ENCODE results near the gene ITGB2. TPM values are rescaled to one million over a fixed set of nuclear protein-coding genes. Genes with fewer than 3 reads are reported as not detected.

ITGB2 gene
- total RNA-seq, 2 donors from 2014 or later: 448 to 1,246 TPM

DNA sequence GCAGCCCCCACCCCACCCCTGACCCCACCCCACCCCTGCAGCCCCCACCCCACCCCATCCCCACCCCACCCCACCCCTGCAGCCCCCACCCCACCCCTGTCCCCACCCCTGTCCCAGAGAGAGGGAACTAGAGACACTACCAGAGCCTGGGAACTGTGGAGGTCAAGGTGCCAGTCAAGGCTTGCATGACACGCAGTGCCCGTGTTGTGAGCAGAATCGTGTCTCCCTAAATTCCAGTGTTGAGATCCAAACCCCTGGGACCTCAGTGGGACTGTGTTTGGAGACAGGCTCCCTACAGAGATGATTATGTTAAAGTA is 84.4 kb downstream of the ITGB2 start:
- no peaks in the 10 kb centered on the region for H3K4me1 Mint-ChIP-seq (ENCODE audit: low read depth in 2 of 2)
- H3K36me3 Mint-ChIP-seq: no peaks in the 10 kb centered on the region
- H3K27me3 Mint-ChIP-seq: no peaks in the 10 kb centered on the region
- no peak overlapping the region for H3K27ac Mint-ChIP-seq
- H3K9me3 Mint-ChIP-seq: no peaks in the 10 kb centered on the region
- H3K4me3 Mint-ChIP-seq: no peak overlapping the region
- ATAC-seq (no peak), DNase-seq (ENCODE audit: low spot score) (no peak)

Other genes starting within 250 kb of the ITGB2 start
- gene KRTAP12-1, start 238.7 kb downstream of the ITGB2 start, total RNA-seq: not detected
- gene KRTAP10-12, start 223.7 kb downstream of the ITGB2 start, total RNA-seq: not detected
- gene TSPEAR, start 209.3 kb downstream of the ITGB2 start, total RNA-seq: not detected
- 100 to 1,000 TPM in 1 of 2 donors, 10 to 100 TPM in 1; 89.7 to 164 TPM for gene UBE2G2, start 119.1 kb downstream of the ITGB2 start, total RNA-seq
- gene SUMO3, start 102.8 kb downstream of the ITGB2 start, total RNA-seq: 10 to 100 TPM; 50.1 to 53.9 TPM
- gene PTTG1IP, start 47.2 kb downstream of the ITGB2 start, total RNA-seq: 10 to 100 TPM; 69.4 to 81.7 TPM
- gene SLX9, start 19.1 kb upstream of the ITGB2 start, total RNA-seq: 10 to 100 TPM; 43.5 to 83.6 TPM
- 10 to 100 TPM; 28.7 to 38.5 TPM for gene ADARB1, start 153.7 kb upstream of the ITGB2 start, total RNA-seq